Activated T-cell treated with anti-CD3 and anti-CD28 coated beads, Interleukin-2, amount 50 U/mL, for 1 hour (primary cell): ENCODE data around the gene KRTAP10-7.
A peak's percentile ranks its signal among the peaks of the same experiment; 100 is the strongest.
"Not testable (repeated sequence)": the region's sequence is repeated elsewhere in the genome, so short reads cannot be mapped to it uniquely, and the experiment has no call there.

Source experiments
- DNase-seq: peaks from one replicate; pipeline ENCODE4 v3.0.0-alpha.2; 2020

KRTAP10-7 gene

GRCh38 chr21:44590897-44591800 lies 9.2 kb upstream of the KRTAP10-7 start:
- DNase-seq = not testable (repeated sequence)

DNA sequence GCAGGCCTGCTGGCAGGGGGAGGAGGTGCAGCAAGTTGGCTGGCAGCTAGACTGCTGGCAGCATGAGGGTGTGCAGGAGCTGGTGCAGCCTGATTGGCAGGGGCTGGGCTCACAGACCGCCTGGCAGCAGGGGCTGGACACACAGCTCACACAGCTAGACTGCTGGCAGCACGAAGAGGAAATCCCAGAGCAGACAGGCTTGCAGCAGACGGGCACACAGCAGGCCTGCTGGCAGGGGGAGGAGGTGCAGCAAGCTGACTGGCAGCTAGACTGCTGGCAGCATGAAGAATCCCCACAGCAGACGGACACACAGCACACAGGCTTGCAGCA lies 8.6 kb upstream of the KRTAP10-7 start:
- peak; percentile 13 for DNase-seq

DNA sequence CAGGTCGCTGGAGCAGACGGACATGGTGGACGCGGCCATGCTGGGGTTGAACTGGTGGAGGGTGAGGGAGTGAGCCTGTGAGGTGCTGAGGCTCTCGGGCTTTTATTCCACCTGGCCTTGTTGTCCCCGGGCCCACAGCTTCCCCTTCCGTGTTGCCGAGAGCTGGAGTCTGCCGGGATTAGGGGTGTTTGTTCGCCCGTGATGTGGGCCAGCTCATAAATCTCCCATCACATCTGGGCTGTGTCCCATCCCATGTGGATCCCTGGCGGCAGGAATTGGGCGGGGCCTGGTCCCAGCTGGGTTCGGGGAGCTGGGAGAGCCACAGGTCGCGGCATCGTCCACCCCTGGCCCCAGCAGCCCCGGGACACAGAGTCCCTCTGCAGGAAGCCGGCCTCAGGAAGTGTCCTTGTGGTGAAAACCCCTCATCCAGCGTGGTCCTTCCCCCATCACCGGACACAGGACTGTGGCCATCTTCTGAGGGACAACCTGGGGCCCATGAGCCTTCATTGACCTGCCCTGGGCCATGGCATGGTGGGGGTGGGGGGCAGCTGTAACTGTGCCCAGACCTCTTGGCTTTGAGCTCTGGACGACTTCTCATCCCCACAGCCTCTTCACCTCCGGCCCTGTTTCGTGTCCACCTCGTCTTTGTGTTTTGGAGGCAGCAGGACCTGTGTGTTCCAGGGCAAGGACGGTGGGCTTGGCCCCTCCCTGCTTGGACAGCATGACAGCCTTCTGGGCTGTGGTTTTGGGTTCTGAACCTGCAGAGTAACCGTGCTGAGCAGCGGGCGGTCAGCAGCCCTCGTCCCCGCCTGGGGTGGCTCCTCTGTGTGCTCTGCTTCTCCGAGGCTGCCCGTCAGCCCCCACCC lies 7.7 kb upstream of the KRTAP10-7 start, which contains the start of gene KRTAP10-6:
KRTAP10-6 (minus strand) TSS at position 60 of the 866 bp plus-strand sequence; CDS start at position 39, 21 bp downstream.
- no peak for DNase-seq

- DNase-seq = no peak
These were observed 6.6 kb upstream of the KRTAP10-7 start for GRCh38 chr21:44593598-44594405.

DNA sequence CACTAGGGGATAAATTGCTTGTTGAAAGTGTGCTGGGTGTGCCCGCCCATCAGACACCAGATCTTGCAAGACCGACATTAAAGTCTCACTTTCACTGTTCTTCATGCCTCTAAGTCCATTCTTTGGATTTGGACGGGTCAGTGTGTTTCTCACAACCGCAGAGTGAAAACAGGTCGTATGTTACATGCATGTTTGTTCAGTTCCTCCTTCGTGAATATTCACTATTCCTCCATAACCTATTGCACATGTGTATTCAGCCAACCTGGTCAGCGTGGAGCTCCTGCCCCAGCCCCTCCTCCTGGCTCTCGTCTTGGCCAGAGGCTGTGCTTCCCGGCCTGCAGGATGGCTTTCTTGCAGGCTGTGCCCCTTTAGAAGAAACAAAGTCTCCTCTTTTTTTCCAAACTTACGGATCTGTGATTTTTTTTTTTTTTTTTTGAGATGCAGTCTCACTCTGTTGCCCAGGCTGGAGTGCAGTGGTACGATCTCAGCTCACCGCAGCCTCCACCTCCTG lies 5.9 kb upstream of the KRTAP10-7 start:
- DNase-seq = no peak

DNA sequence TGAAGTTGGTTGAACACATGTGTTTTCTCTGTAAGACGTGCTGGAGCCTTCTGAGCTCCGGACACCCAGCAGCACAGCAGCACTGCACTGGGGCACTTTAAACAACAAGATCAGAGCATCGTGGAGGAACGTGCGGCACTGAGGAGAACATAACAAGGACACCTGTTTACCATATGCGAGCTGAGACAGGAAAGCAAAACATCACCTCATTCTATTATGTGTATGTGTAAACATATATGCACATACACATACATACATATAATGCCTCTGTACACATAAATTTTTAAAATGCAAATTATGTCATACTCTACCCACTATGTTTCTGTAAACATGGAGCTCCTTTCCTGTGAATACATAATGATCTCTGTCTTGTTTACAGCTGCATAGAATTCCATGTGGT lies 4.9 kb upstream of the KRTAP10-7 start:
- no peak for DNase-seq

DNA sequence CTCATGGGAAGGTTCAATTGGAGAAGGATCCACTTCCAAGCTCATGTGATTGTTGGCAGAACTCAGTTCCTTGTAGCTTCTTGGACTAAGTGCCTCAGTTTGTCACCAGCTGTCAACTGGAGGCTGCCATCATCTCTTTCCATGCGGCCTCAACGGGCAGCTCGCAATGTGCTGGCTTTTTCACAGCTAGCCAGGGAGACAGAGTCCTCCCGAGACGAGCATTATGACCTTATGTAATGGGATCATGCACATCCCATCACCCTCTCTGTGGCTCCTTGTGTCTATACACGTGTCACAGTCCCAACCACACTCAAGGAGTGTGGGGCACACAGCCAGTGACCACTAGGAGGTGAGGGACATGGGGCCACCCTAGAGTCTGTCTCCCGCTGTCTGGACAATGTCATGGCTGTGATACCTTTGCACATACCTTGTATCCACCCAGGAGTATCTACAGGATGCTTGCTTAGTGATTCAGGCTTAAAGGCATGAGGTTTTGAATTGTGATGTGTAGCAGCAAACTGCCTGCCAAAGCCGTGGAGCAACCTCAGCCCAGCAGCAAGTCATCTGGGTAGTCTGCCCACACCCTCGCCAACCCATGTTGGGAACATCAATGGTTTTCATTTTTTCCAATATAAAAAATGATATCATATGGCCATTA lies 4.2 kb upstream of the KRTAP10-7 start:
- DNase-seq = no peak

GRCh38 chr21:44598061-44598460 lies 2.3 kb upstream of the KRTAP10-7 start:
- DNase-seq = no peak

DNA sequence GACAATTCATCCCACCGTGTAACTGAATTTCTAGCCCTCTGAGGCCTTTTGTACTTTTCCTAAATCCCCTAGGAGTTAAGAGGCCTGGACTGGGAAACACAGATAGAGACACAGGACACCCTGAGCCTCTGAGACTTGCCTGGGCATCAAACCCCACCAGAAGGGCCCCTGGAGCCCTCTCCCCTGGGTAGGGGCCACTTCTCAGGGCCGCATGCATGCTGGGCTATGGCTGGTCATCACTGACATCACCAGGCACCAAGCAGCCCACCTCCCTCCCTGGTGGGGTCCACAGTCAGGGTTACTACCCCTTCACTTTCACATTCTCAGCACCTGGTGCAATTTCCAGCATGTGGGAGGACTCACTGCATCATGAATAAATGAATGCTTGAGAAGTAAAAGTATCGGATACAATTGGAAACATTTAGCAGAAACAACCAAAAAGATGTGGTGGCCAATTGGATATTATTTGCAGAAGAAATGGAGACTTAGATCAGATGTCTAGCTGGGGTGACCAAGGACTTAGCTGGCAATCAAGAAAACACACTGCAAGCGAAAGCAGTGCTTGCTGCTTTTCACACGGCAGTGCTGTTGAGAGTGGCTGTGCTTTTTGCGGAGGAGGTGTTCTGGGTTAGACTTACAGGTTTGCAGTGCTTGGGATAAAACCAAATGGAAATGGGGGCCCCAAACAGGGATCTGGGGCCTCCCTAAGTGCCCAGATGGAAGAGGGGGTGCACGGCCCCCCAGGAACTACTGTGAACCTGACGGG lies 950 bp upstream of the KRTAP10-7 start:
- no peak for DNase-seq

GRCh38 chr21:44601091-44601490 lies 694 bp downstream of the KRTAP10-7 start:
- not testable (repeated sequence) for DNase-seq

- no peak for DNase-seq
These were observed 1.4 kb downstream of the KRTAP10-7 start for GRCh38 chr21:44601596-44602462.

DNA sequence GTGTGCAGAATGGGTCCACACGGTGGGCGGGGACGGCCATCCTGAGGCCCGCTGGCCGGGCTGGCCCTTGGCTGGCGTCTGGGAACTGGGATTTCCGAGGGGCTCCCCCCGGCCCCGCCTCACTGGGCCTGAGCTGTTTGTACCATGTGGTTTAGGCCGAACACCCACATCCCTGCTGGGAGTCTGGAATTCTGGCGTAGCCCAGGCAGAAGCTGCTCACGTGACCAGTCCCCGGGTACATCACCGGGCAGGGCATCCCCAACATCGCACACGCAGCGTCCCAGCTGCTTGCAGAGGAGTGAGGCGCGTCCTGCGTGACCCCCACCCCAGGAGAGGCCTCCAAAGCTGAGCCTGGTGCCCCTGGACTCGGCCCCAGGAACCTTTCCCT lies 2.1 kb downstream of the KRTAP10-7 start:
- DNase-seq = no peak

DNA sequence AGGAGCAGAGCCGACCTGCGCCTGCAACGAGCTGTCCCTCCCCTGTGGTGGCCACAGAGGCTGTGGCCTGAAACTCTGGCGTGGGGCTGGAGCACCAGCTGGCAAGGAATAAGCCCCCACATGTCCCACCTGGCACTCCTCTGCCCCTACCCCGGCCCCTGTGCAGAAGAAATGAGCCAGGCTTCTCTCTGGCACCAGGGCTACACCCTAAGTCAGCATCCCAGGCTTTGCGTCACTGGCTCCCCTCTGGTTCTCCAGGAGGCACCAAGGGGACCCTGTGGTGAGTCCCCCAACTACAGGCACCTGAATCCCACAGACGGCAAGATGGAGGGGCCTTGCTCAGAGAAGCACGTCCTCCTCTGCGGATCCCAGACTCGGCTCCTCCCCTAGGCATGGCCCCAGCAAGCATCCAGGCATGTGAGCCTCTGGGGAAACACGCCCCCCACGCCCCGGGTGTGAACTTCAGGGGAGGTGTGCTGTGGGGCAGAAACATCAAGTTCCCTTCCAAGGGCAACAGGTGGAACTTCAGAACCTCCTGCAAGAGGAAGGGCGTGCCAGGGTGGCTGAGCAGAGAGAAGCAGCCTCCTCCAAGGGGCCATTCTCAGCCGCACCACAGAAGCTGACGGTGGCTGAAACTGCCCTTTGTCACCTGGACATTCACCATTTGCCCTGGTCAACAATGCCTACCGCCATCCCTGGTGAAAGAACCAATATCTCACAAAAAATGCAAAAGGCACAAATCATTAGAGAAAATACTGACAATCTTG lies 2.9 kb downstream of the KRTAP10-7 start:
- DNase-seq = no peak

DNA sequence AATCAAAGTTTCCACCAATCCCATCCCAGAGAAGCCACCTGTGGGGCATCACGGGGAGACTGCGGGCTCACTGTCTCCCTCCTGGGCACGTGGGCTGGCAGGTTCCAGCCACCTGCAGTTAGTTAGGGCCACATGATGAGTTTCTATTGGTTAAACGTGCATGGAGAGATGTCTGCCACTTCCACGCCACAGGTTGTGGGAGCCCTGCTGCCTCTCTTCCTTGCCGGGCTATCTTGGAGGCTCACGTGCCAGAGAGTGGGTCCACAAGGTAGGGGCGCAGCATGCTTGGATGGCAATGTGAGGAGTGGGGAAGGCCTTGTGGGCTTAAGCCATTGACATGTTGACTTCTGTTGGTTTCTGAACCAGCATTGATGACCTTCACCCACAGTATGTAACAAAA lies 3.5 kb downstream of the KRTAP10-7 start:
- no peak for DNase-seq

DNA sequence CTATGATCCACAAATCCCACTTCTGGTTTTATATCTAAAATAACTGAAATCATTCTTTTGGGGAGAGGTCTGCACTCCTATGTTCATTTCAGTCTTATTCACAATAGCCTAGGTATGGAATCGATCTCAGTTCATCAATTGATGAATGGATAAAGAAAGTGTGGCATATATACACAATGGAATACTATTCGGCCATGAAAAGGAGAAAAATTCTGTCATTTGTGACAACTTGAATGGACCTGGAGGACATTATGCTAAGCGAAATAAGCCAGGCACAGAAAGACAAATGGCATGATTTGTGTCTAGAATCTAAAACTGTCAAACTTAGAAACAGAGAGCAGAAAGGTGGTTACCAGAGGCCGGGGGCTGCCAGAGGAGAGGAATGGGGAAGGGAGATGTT lies 6.1 kb downstream of the KRTAP10-7 start:
- DNase-seq = no peak

DNA sequence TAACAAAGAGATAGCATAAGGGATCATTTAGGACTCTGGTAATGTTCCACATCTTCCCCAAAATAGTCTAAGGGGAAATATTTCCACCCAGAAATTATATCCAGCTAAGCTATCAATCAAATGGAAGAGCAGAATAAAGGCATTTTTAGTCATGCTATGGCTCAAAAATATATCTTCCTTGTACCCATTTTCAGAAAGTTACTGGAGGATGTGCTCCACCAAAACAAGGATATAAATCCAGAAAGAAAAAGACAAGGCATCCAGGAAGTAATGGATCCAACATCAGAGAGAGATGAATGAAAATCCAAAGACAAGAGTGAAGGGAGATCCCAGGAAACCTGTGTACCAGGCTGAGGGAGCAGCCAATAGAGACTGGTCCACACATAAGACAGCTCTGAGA lies 8.8 kb downstream of the KRTAP10-7 start:
- no peak for DNase-seq

GRCh38 chr21:44610157-44610843 lies 9.9 kb downstream of the KRTAP10-7 start:
- not testable (repeated sequence) for DNase-seq

DNA sequence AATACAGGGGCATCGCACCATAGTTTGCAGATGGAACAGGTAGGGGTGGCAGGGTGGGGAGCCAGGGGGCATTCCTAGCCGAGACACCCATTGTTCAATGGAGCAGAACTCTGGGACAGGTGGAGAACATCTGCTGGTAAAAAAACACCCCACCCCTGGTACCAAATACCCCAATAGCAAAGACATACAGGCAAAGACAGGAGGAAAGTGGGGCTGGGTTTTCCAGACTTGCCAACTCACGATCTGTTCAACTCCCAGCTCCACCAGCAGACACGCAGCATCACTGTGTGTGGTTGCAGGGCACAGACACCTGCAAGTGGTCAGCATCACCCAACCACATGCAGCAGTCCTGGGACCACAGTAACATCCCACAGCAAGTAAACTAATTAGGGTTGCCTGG lies 11.2 kb downstream of the KRTAP10-7 start:
- no peak for DNase-seq

DNA sequence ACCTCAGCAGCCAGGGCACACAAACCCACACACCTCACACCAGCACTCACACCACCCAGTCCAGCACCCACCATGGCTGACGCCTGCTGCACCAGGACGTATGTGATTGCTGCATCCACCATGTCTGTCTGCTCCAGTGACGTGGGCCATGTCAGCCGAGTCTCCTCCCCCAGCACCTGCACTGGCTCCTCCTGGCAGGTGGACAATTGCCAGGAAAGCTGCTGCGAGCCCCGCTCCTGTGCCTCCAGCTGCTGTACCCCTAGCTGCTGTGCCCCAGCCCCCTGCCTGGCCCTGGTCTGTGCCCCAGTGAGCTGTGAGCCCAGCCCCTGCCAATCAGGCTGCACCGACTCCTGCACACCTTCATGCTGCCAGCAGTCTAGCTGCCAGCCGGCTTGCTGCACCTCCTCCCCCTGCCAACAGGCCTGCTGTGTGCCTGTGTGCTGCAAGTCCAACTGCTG lies 11.7 kb downstream of the KRTAP10-7 start, which contains the start of gene KRTAP10-8:
KRTAP10-8 (plus strand) TSS at position 51 of the 458 bp plus-strand sequence; CDS start at position 73, 22 bp downstream.
- DNase-seq = no peak
